PC-3 (cell line): ENCODE results near the gene MBOAT7. TPM values are rescaled to one million over a fixed set of nuclear protein-coding genes. Genes with fewer than 3 reads are reported as not detected.

ENCODE experiments used
- ATAC-seq: fragments of 200-7000 bp; cut with Tn5 transposase; 2 replicates; pipeline ENCODE4 v1.9.1; 2020; ENCODE audit warnings: mild to moderate bottlenecking, moderate library complexity
- BruUV-seq: library from RNA; stranded (reverse); fragments of 400-500 nt; replicated peaks from 2 replicates; lab custom pipeline; 2021; lab: Mats Ljungman, UMichigan
- CTCF ChIA-PET: fragments of 300-600 bp; sonication (Branson Sonifier 250); formaldehyde crosslinking; loops from one replicate; lab custom pipeline; 2022; ENCODE audit warnings: antibody characterized with exemption; lab: Charles Lee
- POLR2A ChIA-PET: fragments of 300-600 bp; sonication (Branson Sonifier 250); formaldehyde crosslinking; loops from one replicate; lab custom pipeline; 2022; ENCODE audit warnings: antibody characterized with exemption; ENCODE audit not compliant: unreplicated experiment; lab: Charles Lee
- DNase-seq: peaks from one replicate; pipeline ENCODE4 v3.0.0-alpha.2; 2015
- H2AFZ ChIP-seq: fragments of 300-600 bp; sonication (generic); 2 replicates; pipeline ENCODE4 v1.6.0; 2016; ENCODE audit warnings: antibody characterized with exemption, low read length
- H3F3A ChIP-seq: fragments of 300-600 bp; sonication (generic); one replicate; pipeline ENCODE4 v1.6.0; 2017; ENCODE audit warnings: antibody characterized with exemption, low read length, control low read depth, mild to moderate bottlenecking; ENCODE audit not compliant: unreplicated experiment
- H3K27ac ChIP-seq: fragments of 300-600 bp; sonication (generic); 2 replicates; pipeline ENCODE4 v1.5.1; 2016; ENCODE audit warnings: mild to moderate bottlenecking, low read length
- H3K27me3 ChIP-seq: fragments of 300-600 bp; sonication (generic); 2 replicates; pipeline ENCODE4 v1.6.1; 2016; ENCODE audit warnings: low read length, mixed read lengths
- H3K36me3 ChIP-seq: fragments of 300-600 bp; sonication (generic); 2 replicates; pipeline ENCODE4 v1.6.1; 2016; ENCODE audit warnings: low read depth, mixed run types, low read length, mixed read lengths
- H3K4me1 ChIP-seq: fragments of 300-600 bp; sonication (generic); 2 replicates; pipeline ENCODE4 v1.5.1; 2016; ENCODE audit warnings: low read length; ENCODE audit not compliant: insufficient read depth
- H3K4me2 ChIP-seq: fragments of 300-600 bp; sonication (generic); 2 replicates; pipeline ENCODE4 v1.6.0; 2016; ENCODE audit warnings: low read length
- H3K4me3 ChIP-seq: fragments of 300-600 bp; sonication (generic); 2 replicates; pipeline ENCODE4 v1.5.1; 2016; ENCODE audit warnings: mild to moderate bottlenecking, low read length, mixed read lengths
- H3K79me2 ChIP-seq: fragments of 300-600 bp; sonication (generic); 2 replicates; pipeline ENCODE4 v1.6.1; 2017; ENCODE audit warnings: low read length, mixed read lengths
- H3K9ac ChIP-seq: fragments of 300-600 bp; sonication (generic); 2 replicates; pipeline ENCODE4 v1.6.0; 2016; ENCODE audit warnings: mild to moderate bottlenecking, low read length
- H3K9me2 ChIP-seq: fragments of 300-600 bp; sonication (generic); replicated peaks from 2 replicates; pipeline ENCODE4 v1.6.1; 2016; ENCODE audit warnings: mixed run types, low read length, mixed read lengths
- H3K9me3 ChIP-seq: fragments of 300-600 bp; sonication (generic); 2 replicates; pipeline ENCODE4 v1.6.1; 2016; ENCODE audit warnings: low read length, mixed read lengths
- H4K20me1 ChIP-seq: fragments of 300-600 bp; sonication (generic); 2 replicates; pipeline ENCODE4 v1.6.1; 2016; ENCODE audit warnings: low read length, mixed read lengths
- CTCF ChIP-seq: fragments of 300-600 bp; sonication (generic); conservative IDR thresholded peaks from 2 replicates; pipeline ENCODE4 v1.5.1; 2017; ENCODE audit warnings: antibody characterized with exemption, low read depth, mild to moderate bottlenecking, low read length
- EZH2 ChIP-seq: fragments of 300-600 bp; sonication (generic); IDR thresholded peaks from one replicate; pipeline ENCODE4 v1.6.1; 2017; ENCODE audit warnings: antibody characterized with exemption, mild to moderate bottlenecking, low read length; ENCODE audit not compliant: unreplicated experiment
- EZH2phosphoT487 ChIP-seq: fragments of 300-600 bp; sonication (generic); IDR thresholded peaks from 2 replicates; pipeline ENCODE4 v1.6.1; 2018; ENCODE audit warnings: mild to moderate bottlenecking, antibody characterized with exemption, low read length, borderline replicate concordance
- intact Hi-C: fragments of 100-400 bp; cut with micrococcal nuclease; formaldehyde crosslinking; loops from 2 replicates; pipeline ENCODE4 v1.9.0; 2023
- total RNA-seq: library from RNA; depleted of rRNA; stranded (reverse); fragments of >200 nt; gene quantifications from 2 replicates; pipeline ENCODE4 v1.2.3, GENCODE V29; 2014

The MBOAT7 gene
- total RNA-seq, 1 experiment from 2014 or later = 231 TPM

DNA sequence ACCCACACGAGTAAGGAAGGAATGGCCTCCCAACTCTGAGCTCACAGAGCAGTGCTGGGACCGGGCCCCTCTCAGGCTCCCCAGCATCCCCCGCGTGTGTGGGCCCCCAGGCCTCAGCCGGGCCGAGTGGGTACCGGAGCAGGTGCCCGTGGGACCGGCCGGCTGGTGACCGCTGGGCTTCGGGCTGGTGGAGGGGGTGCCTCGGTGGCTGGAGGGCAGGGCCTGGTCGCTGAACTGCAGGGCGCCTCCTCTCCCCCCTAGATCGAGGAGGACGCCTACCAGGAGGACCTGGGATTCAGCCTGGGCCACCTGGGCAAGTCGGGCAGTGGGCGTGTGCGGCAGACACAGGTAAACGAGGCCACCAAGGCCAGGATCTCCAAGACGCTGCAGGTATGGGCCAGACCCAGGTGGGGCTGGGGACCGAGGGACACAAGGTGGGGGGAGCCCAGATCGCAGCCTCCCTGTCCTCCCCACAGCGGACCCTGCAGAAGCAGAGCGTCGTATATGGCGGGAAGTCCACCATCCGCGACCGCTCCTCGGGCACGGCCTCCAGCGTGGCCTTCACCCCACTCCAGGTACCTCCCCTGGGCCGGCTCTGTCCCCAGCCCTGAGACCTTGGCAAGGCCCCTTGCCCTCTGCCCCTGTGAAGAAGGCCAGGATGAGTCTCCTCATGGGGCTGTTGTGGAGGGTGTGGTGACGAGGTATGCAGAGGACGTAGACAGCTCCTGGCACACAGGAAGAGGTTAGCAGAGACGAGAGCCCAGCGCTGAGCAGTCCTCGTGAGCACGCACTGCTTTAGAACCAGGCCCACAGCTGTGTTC is 60.4 kb downstream of the MBOAT7 start:
- no peaks in the 10 kb centered on the region for H3K9me2 ChIP-seq
- TF ChIP-seq EZH2 (no peak), EZH2phosphoT487 (no peak), CTCF (no peak)
- intact Hi-C loops = no loop called here
- ATAC-seq (no peak), DNase-seq (no peak)
- CTCF ChIA-PET = no interaction called here
- H3K4me1 ChIP-seq = no peaks in the 10 kb centered on the region
- no peak overlapping the region for H2AFZ ChIP-seq
- no peaks in the 10 kb centered on the region for H4K20me1 ChIP-seq
- POLR2A ChIA-PET = interaction anchor here (0.5 kb wide), 1 partner anchor 36 kb away, joined by 11 read pairs; no protein-coding TSS in a partner anchor
- no TSS peak for BruUV-seq
- no peak overlapping the region for H3K4me3 ChIP-seq
- H3K27ac ChIP-seq = no peak overlapping the region
- no peaks in the 10 kb centered on the region for H3K9me3 ChIP-seq
- H3K27me3 ChIP-seq = no peaks in the 10 kb centered on the region
- no peak overlapping the region for H3K9ac ChIP-seq
- H3K79me2 ChIP-seq = no peaks in the 10 kb centered on the region
- no peak overlapping the region for H3K4me2 ChIP-seq
- H3F3A ChIP-seq = no peaks in the 10 kb centered on the region
- H3K36me3 ChIP-seq = peaks cover 50% of the 10 kb centered on the region

GRCh38 chr19:54128441-54128725 is 61.0 kb downstream of the MBOAT7 start:
- no peak for TF ChIP-seq EZH2phosphoT487
- TF ChIP-seq CTCF = no peak
- no peak for TF ChIP-seq EZH2
- ChIA-PET CTCF (no interaction called here), POLR2A (no interaction called here)
- no peaks in the 10 kb centered on the region for H3F3A ChIP-seq
- no peaks in the 10 kb centered on the region for H3K9me3 ChIP-seq
- ATAC-seq (no peak), DNase-seq (no peak)
- no peak overlapping the region for H3K9ac ChIP-seq
- H3K4me2 ChIP-seq = no peak overlapping the region
- no peaks in the 10 kb centered on the region for H3K27me3 ChIP-seq
- no peaks in the 10 kb centered on the region for H3K4me1 ChIP-seq
- H3K4me3 ChIP-seq = no peak overlapping the region
- H3K79me2 ChIP-seq = no peaks in the 10 kb centered on the region
- H3K27ac ChIP-seq = no peak overlapping the region
- H4K20me1 ChIP-seq = no peaks in the 10 kb centered on the region
- no peak overlapping the region for H2AFZ ChIP-seq
- intact Hi-C loops = no loop called here
- peaks cover 56% of the 10 kb centered on the region for H3K36me3 ChIP-seq
- no TSS peak for BruUV-seq
- no peaks in the 10 kb centered on the region for H3K9me2 ChIP-seq

- no peaks in the 10 kb centered on the region for H4K20me1 ChIP-seq
- no peak overlapping the region for H3K9ac ChIP-seq
- H3K36me3 ChIP-seq = peaks cover 61% of the 10 kb centered on the region
- TF ChIP-seq CTCF (no peak), EZH2 (no peak), EZH2phosphoT487 (no peak)
- H3K4me1 ChIP-seq = no peaks in the 10 kb centered on the region
- DNase-seq = no peak
- intact Hi-C loops = no loop called here
- ChIA-PET CTCF (no interaction called here), POLR2A (no interaction called here)
- ATAC-seq = no peak
- H3K79me2 ChIP-seq = no peaks in the 10 kb centered on the region
- H3K9me2 ChIP-seq = no peaks in the 10 kb centered on the region
- H3K4me3 ChIP-seq = no peak overlapping the region
- no TSS peak for BruUV-seq
- no peaks in the 10 kb centered on the region for H3K27me3 ChIP-seq
- H3K27ac ChIP-seq = no peak overlapping the region
- no peaks in the 10 kb centered on the region for H3K9me3 ChIP-seq
- H2AFZ ChIP-seq = no peak overlapping the region
- H3K4me2 ChIP-seq = no peak overlapping the region
- no peaks in the 10 kb centered on the region for H3F3A ChIP-seq
Observed at GRCh38 chr19:54127688-54128440, 61.5 kb downstream of the MBOAT7 start.
